ENCODE data around the gene C2orf72.

C2orf72 gene

GRCh38 chr2:231068525-231069222 is 31.4 kb downstream of the C2orf72 start:
- DNase-seq (ENCODE audit: low read depth in 2 of 2) = no peak

- DNase-seq (ENCODE audit: low read depth in 2 of 2) = no peak
Measured at GRCh38 chr2:231069379-231070054, 32.2 kb downstream of the C2orf72 start.

GRCh38 chr2:231084565-231084964 is 47.2 kb downstream of the C2orf72 start:
- no peak for DNase-seq (ENCODE audit: low read depth in 2 of 2)

GRCh38 chr2:231088754-231089153 is 51.4 kb downstream of the C2orf72 start:
- DNase-seq (ENCODE audit: low read depth in 2 of 2) = no peak

- no peak for DNase-seq (ENCODE audit: low read depth in 2 of 2)
Measured at GRCh38 chr2:231093933-231094332, 56.6 kb downstream of the C2orf72 start.

- no peak for DNase-seq (ENCODE audit: low read depth in 2 of 2)
Measured at GRCh38 chr2:231094736-231095346, 57.5 kb downstream of the C2orf72 start.
